Measurements from ENCODE around the gene PTPRK. TPM values are rescaled to one million over a fixed set of nuclear protein-coding genes. Genes with fewer than 3 reads are reported as not detected.

PTPRK gene
- total RNA-seq, 1 experiment from 2014 or later = 34.2 TPM

DNA sequence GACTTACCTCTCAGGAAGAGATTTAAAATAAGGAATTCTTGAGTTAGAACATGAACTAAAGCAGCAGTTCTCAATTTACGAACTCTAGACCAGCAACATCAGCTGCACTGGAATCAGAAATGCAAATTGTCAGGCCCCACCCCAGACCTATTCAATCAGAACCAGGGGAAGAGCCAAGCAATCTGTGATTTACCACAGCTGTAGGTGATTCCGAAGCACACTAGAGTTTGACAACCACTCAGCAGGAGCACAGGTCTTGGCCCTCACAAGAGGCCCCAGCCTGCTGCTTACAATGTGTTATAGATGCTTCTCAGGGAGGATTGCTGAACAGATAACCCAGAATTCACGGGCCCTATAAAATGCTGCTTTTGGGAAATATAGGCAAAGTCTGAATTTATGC, 279.2 kb downstream of the PTPRK start:
- CTCF ChIA-PET = no interaction called here
- intact Hi-C loops (cut with micrococcal nuclease) = no loop called here
- POLR2A ChIA-PET = no interaction called here
- Histone ChIP-seq H3K27me3 (ENCODE audit: insufficient read depth, low read length) (no peaks in the 10 kb centered on the region), H3K9ac (ENCODE audit: low read length) (no peak overlapping the region), H3K79me2 (ENCODE audit: insufficient read depth, low read length) (no peaks in the 10 kb centered on the region), H3K4me1 (ENCODE audit: control insufficient read depth in 1 of 2, insufficient read depth in 2 of 2, low read length in 2 of 2) (no peaks in the 10 kb centered on the region), H3K27ac (ENCODE audit: low read depth, low read length) (no peak overlapping the region), H3K4me2 (ENCODE audit: low read length) (no peak overlapping the region), H4K20me1 (ENCODE audit: insufficient read depth) (no peaks in the 10 kb centered on the region), H3K9me2 (ENCODE audit: insufficient read depth) (no peaks in the 10 kb centered on the region), H2AFZ (ENCODE audit: low read depth, low read length, poor library complexity, severe bottlenecking) (no peak overlapping the region), H3K4me3 (replicated peaks in 1 of 2; ENCODE audit: low read depth in 1 of 2, low read length in 2 of 2) (no peak overlapping the region), H3K36me3 (ENCODE audit: control insufficient read depth in 1 of 2, insufficient read depth in 2 of 2, low read length in 2 of 2) (no peaks in the 10 kb centered on the region), H3K9me3 (ENCODE audit: control insufficient read depth in 1 of 2, insufficient read depth in 1 of 2, low read depth in 1 of 2, low read length in 2 of 2) (no peaks in the 10 kb centered on the region)
- no peak for DNase-seq (ENCODE audit: low read depth, low spot score)
- ATAC-seq = no peak
- BruUV-seq (replicated peaks) = no TSS peak
- RAD21 ChIA-PET (ENCODE audit: low non-redundant PET in 1 of 2, low total read pairs in 2 of 2, uncharacterized antibody in 2 of 2, unreplicated experiment in 2 of 2) = no interaction called here
- TF ChIP-seq FOSL1 (IDR thresholded peaks at IDR 0.05; ENCODE audit: low read depth) = no peak
- TF ChIP-seq CBX3 (IDR thresholded peaks at IDR 0.05; ENCODE audit: low read depth) = no peak
- TF ChIP-seq ATF3 (IDR thresholded peaks at IDR 0.05) = no peak
- TF ChIP-seq POLR2AphosphoS5 (IDR thresholded peaks at IDR 0.05; ENCODE audit: low read depth, low read length) = no peak
- TF ChIP-seq EGR1 (IDR thresholded peaks at IDR 0.05; ENCODE audit: low read depth) = no peak
- TF ChIP-seq MAX (IDR thresholded peaks at IDR 0.05) = no peak
- TF ChIP-seq, protein P1, sequence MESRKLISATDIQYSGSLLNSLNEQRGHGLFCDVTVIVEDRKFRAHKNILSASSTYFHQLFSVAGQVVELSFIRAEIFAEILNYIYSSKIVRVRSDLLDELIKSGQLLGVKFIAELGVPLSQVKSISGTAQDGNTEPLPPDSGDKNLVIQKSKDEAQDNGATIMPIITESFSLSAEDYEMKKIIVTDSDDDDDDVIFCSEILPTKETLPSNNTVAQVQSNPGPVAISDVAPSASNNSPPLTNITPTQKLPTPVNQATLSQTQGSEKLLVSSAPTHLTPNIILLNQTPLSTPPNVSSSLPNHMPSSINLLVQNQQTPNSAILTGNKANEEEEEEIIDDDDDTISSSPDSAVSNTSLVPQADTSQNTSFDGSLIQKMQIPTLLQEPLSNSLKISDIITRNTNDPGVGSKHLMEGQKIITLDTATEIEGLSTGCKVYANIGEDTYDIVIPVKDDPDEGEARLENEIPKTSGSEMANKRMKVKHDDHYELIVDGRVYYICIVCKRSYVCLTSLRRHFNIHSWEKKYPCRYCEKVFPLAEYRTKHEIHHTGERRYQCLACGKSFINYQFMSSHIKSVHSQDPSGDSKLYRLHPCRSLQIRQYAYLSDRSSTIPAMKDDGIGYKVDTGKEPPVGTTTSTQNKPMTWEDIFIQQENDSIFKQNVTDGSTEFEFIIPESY (IDR thresholded peaks at IDR 0.05; ENCODE audit: extremely low read depth, insufficient replicate concordance, low read length) = no peak
- TF ChIP-seq REST (IDR thresholded peaks at IDR 0.05; ENCODE audit: low read depth) = no peak
- no peak for TF ChIP-seq SP1 (IDR thresholded peaks at IDR 0.05; ENCODE audit: low read depth)
- TF ChIP-seq TCF7L2 (IDR thresholded peaks at IDR 0.05; ENCODE audit: borderline replicate concordance, extremely low read depth, insufficient read depth, insufficient read length) = no peak
